SK-N-SH treated with all-trans-retinoic acid at 6 μM for 48 hours (cell line): ENCODE measurements around the gene GSTA2.
"Not testable (repeated sequence)": the region's sequence is repeated elsewhere in the genome, so short reads cannot be mapped to it uniquely, and the experiment has no call there.

Experiments
- ATAC-seq: fragments of 200-7000 bp; cut with Tn5 transposase; 3 replicates; pipeline ENCODE4 v1.9.1; 2020; ENCODE audit warnings: mild to moderate bottlenecking, moderate library complexity
- ARNTL ChIP-seq: fragments of 450-650 bp; formaldehyde crosslinking; IDR thresholded peaks from 2 replicates; pipeline ENCODE4 v1.5.0; 2020; ENCODE audit warnings: low read depth, mild to moderate bottlenecking, moderate library complexity, borderline replicate concordance
- BACH2 ChIP-seq: fragments of 250-450 bp; sonication (Bioruptor Pico); IDR thresholded peaks from 2 replicates; pipeline ENCODE4 v1.9.0; 2021; ENCODE audit warnings: mild to moderate bottlenecking, borderline replicate concordance
- CSDC2 ChIP-seq: fragments of 250-450 bp; sonication (Bioruptor Pico); IDR thresholded peaks from 2 replicates; pipeline ENCODE4 v1.5.0; 2020; ENCODE audit warnings: mild to moderate bottlenecking, moderate library complexity
- GLIS3 ChIP-seq: fragments of 250-450 bp; sonication (Bioruptor Pico); IDR thresholded peaks from 2 replicates; pipeline ENCODE4 v1.5.0; 2020; ENCODE audit warnings: mild to moderate bottlenecking, moderate library complexity
- ISL1 ChIP-seq: fragments of 250-450 bp; sonication (Bioruptor Pico); IDR thresholded peaks from 2 replicates; pipeline ENCODE4 v2.1.2; 2022; ENCODE audit warnings: mild to moderate bottlenecking, moderate library complexity
- PPARA ChIP-seq: fragments of 250-450 bp; sonication (Bioruptor Pico); IDR thresholded peaks from 2 replicates; pipeline ENCODE4 v1.5.0; 2020; ENCODE audit warnings: mild to moderate bottlenecking, borderline replicate concordance
- RARB ChIP-seq: fragments of 250-450 bp; sonication (Bioruptor Pico); IDR thresholded peaks from 2 replicates; pipeline ENCODE4 v1.8.0; 2021; ENCODE audit warnings: mild to moderate bottlenecking, moderate library complexity
- TOX ChIP-seq: fragments of 250-450 bp; sonication (Bioruptor Pico); IDR thresholded peaks from 2 replicates; pipeline ENCODE4 v1.8.0; 2021; ENCODE audit warnings: mild to moderate bottlenecking, moderate library complexity, borderline replicate concordance
- ZFP3 ChIP-seq: fragments of 250-450 bp; sonication (Bioruptor Pico); IDR thresholded peaks from 2 replicates; pipeline ENCODE4 v1.5.0; 2020; ENCODE audit warnings: mild to moderate bottlenecking, moderate library complexity
- ZNF565 ChIP-seq: fragments of 450-650 bp; formaldehyde crosslinking; conservative IDR thresholded peaks from 2 replicates; pipeline ENCODE4 v1.5.0; 2020; ENCODE audit warnings: low read depth, mild to moderate bottlenecking, moderate library complexity
- ZNF70 ChIP-seq: fragments of 450-650 bp; formaldehyde crosslinking; IDR thresholded peaks from 2 replicates; pipeline ENCODE4 v1.5.0; 2020; ENCODE audit warnings: mild to moderate bottlenecking, moderate library complexity
- ZNF8 ChIP-seq: fragments of 450-650 bp; formaldehyde crosslinking; IDR thresholded peaks from 2 replicates; pipeline ENCODE4 v1.5.0; 2020; ENCODE audit warnings: mild to moderate bottlenecking, moderate library complexity
- TF ChIP-seq, protein P1 (sequence below): fragments of 250-450 bp; sonication (Bioruptor Pico); IDR thresholded peaks from 2 replicates; pipeline ENCODE4 v1.5.0; 2020; ENCODE audit warnings: mild to moderate bottlenecking, moderate library complexity
- TF ChIP-seq, protein P2 (sequence below): fragments of 250-450 bp; sonication (Bioruptor Pico); IDR thresholded peaks from 2 replicates; pipeline ENCODE4 v1.8.0; 2021; ENCODE audit warnings: low read depth, mild to moderate bottlenecking, moderate library complexity, borderline replicate concordance
- TF ChIP-seq, protein P3 (sequence below): fragments of 250-450 bp; sonication (Bioruptor Pico); IDR thresholded peaks from 2 replicates; pipeline ENCODE4 v1.5.1; 2020; ENCODE audit warnings: low read depth, mild to moderate bottlenecking, moderate library complexity
- TF ChIP-seq, protein P4 (sequence below): fragments of 250-450 bp; sonication (Bioruptor Pico); IDR thresholded peaks from 2 replicates; pipeline ENCODE4 v1.8.0; 2020; ENCODE audit warnings: mild to moderate bottlenecking, moderate library complexity, borderline replicate concordance
- TF ChIP-seq, protein P5 (sequence below): fragments of 250-450 bp; sonication (Bioruptor Pico); IDR thresholded peaks from 2 replicates; pipeline ENCODE4 v1.5.1; 2021; ENCODE audit warnings: mild to moderate bottlenecking, moderate library complexity

The GSTA2 gene

DNA sequence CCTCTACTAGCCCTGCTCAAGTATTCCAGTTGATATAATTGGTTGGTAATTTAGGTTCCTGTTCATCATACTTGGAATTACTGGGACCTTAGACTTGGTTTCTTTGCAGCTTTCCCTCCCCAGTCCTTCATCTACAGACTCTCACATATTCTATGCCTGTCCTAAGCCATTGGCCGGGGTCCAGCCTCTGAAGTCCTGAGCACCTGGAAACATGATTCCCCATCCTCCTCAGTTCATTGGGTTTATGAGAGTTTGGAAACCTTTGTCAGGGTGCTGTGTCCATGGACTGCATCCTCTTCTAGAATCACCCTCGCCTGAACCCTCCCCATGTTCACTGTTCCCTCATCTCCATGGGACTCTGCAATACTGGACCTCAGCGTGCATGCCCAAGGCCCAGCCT is 8.8 kb downstream of the GSTA2 start:
- ATAC-seq, result no peak
- TF ChIP-seq ISL1 (no peak), CSDC2 (CRISPR knock-in tag) (no peak), ZNF8 (CRISPR knock-in tag) (no peak), ARNTL (CRISPR knock-in tag) (no peak), ZFP3 (no peak), ZNF70 (no peak), TOX (CRISPR knock-in tag) (no peak)
- TF ChIP-seq, protein P1, sequence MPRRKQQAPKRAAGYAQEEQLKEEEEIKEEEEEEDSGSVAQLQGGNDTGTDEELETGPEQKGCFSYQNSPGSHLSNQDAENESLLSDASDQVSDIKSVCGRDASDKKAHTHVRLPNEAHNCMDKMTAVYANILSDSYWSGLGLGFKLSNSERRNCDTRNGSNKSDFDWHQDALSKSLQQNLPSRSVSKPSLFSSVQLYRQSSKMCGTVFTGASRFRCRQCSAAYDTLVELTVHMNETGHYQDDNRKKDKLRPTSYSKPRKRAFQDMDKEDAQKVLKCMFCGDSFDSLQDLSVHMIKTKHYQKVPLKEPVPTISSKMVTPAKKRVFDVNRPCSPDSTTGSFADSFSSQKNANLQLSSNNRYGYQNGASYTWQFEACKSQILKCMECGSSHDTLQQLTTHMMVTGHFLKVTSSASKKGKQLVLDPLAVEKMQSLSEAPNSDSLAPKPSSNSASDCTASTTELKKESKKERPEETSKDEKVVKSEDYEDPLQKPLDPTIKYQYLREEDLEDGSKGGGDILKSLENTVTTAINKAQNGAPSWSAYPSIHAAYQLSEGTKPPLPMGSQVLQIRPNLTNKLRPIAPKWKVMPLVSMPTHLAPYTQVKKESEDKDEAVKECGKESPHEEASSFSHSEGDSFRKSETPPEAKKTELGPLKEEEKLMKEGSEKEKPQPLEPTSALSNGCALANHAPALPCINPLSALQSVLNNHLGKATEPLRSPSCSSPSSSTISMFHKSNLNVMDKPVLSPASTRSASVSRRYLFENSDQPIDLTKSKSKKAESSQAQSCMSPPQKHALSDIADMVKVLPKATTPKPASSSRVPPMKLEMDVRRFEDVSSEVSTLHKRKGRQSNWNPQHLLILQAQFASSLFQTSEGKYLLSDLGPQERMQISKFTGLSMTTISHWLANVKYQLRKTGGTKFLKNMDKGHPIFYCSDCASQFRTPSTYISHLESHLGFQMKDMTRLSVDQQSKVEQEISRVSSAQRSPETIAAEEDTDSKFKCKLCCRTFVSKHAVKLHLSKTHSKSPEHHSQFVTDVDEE, result no peak
- TF ChIP-seq, protein P2, sequence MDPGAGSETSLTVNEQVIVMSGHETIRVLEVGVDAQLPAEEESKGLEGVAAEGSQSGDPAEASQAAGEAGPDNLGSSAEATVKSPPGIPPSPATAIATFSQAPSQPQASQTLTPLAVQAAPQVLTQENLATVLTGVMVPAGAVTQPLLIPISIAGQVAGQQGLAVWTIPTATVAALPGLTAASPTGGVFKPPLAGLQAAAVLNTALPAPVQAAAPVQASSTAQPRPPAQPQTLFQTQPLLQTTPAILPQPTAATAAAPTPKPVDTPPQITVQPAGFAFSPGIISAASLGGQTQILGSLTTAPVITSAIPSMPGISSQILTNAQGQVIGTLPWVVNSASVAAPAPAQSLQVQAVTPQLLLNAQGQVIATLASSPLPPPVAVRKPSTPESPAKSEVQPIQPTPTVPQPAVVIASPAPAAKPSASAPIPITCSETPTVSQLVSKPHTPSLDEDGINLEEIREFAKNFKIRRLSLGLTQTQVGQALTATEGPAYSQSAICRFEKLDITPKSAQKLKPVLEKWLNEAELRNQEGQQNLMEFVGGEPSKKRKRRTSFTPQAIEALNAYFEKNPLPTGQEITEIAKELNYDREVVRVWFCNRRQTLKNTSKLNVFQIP, result no peak
- TF ChIP-seq, protein P3, sequence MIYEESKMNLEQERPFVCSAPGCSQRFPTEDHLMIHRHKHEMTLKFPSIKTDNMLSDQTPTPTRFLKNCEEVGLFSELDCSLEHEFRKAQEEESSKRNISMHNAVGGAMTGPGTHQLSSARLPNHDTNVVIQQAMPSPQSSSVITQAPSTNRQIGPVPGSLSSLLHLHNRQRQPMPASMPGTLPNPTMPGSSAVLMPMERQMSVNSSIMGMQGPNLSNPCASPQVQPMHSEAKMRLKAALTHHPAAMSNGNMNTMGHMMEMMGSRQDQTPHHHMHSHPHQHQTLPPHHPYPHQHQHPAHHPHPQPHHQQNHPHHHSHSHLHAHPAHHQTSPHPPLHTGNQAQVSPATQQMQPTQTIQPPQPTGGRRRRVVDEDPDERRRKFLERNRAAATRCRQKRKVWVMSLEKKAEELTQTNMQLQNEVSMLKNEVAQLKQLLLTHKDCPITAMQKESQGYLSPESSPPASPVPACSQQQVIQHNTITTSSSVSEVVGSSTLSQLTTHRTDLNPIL (CRISPR knock-in tag), result no peak
- TF ChIP-seq, protein P4, sequence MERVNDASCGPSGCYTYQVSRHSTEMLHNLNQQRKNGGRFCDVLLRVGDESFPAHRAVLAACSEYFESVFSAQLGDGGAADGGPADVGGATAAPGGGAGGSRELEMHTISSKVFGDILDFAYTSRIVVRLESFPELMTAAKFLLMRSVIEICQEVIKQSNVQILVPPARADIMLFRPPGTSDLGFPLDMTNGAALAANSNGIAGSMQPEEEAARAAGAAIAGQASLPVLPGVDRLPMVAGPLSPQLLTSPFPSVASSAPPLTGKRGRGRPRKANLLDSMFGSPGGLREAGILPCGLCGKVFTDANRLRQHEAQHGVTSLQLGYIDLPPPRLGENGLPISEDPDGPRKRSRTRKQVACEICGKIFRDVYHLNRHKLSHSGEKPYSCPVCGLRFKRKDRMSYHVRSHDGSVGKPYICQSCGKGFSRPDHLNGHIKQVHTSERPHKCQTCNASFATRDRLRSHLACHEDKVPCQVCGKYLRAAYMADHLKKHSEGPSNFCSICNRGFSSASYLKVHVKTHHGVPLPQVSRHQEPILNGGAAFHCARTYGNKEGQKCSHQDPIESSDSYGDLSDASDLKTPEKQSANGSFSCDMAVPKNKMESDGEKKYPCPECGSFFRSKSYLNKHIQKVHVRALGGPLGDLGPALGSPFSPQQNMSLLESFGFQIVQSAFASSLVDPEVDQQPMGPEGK (CRISPR knock-in tag), result no peak

DNA sequence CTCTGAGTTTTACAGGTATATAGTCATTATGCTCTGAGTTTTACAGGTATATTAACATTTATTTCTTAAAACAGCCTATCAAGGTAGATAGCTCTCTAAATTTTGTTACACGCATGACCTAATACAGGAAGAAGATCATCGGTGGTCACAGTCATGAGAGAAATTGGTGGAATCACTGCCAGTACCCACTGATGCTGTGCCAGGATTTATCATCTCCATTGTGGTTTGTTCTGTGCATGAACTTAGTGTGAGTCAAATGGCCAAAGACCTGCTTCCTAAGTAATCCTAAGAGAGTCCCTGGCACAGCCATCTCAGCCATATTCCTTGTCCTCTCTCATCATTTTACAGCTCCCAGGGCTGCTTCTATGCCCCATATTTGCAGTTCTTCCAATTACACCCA is 10.1 kb downstream of the GSTA2 start:
- ATAC-seq, result not testable (repeated sequence)

DNA sequence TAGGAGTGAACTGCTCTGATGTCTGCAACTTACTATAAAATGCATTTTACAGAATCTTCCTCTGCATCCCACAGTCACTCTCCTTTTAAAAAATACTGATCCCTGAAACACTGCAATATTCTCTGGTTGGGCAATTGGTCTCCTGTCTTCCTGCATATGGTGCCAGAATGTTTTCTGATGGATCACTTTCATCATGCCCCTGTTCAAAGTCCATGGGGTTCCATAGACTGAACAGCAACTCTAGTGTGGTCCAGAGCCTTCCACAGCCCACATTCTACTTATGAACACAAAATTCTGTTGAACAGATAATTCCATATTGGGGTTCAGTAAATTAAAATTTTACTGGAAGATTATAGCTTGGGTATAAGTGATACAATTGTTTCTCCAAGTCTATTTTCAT is 11.0 kb downstream of the GSTA2 start:
- TF ChIP-seq ZNF70, result no peak
- TF ChIP-seq, protein P5, sequence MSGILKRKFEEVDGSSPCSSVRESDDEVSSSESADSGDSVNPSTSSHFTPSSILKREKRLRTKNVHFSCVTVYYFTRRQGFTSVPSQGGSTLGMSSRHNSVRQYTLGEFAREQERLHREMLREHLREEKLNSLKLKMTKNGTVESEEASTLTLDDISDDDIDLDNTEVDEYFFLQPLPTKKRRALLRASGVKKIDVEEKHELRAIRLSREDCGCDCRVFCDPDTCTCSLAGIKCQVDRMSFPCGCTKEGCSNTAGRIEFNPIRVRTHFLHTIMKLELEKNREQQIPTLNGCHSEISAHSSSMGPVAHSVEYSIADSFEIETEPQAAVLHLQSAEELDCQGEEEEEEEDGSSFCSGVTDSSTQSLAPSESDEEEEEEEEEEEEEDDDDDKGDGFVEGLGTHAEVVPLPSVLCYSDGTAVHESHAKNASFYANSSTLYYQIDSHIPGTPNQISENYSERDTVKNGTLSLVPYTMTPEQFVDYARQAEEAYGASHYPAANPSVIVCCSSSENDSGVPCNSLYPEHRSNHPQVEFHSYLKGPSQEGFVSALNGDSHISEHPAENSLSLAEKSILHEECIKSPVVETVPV (CRISPR knock-in tag), result no peak
- no peak for TF ChIP-seq BACH2
- TF ChIP-seq ZNF8 (CRISPR knock-in tag), result no peak
- TF ChIP-seq, protein P2, result no peak
- TF ChIP-seq RARB (CRISPR knock-in tag), result no peak
- TF ChIP-seq ZNF565 (CRISPR knock-in tag), result no peak
- TF ChIP-seq, protein P3 (CRISPR knock-in tag), result no peak
- no peak for TF ChIP-seq GLIS3 (CRISPR knock-in tag)
- no peak for TF ChIP-seq PPARA (CRISPR knock-in tag)
- TF ChIP-seq ARNTL (CRISPR knock-in tag), result no peak
- TF ChIP-seq, protein P4 (CRISPR knock-in tag), result no peak
- TF ChIP-seq CSDC2 (CRISPR knock-in tag), result no peak
- no peak for ATAC-seq
